HG03095 (cell line): ENCODE results near the gene RNF112.
"Not testable (repeated sequence)": the region's sequence is repeated elsewhere in the genome, so short reads cannot be mapped to it uniquely, and the experiment has no call there.

Experiments used
- ATAC-seq: cut with Tn5 transposase; IDR thresholded peaks from one replicate; pipeline ENCODE4 v1.9.1; 2021; ENCODE audit warnings: moderate library complexity; ENCODE audit not compliant: unreplicated experiment

Gene RNF112

DNA sequence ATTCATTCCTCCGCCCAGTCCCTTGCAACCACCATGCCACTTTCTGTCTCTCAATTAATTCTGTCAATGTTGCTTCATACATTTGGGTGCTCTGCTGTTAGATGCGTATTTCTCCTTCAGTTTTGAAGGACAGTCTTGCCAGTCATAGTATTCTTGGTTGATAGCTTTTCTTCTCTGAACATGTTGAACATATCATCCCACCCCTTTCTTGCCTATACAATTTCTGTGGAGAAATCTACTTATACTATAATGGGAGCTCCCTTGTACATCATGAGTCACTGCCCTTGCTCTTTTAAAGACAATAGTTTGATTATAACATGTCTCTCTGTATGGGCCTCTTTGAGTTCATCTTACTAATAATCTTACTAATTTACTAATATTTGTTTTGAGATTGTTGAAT is 34.1 kb downstream of the RNF112 start:
- no peak for ATAC-seq

DNA sequence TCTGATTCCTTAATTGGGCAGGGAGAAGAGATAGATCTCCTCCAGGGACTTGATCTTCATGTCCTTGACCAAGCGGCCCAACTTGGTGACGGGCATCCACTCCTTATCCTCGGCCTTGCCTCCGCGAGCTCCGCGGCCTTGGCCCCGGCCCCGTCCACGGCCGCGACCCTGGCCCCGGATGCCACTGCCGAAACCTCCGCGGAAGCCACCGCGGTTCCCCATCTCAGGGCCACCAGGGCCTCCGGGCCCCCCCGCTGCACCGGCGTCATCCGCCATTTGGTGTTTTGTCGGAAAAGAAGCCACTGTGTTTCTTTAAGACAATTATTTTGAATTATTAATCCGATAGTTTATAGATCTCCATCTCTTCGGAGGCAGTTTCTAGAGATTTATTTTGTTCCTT is 35.5 kb downstream of the RNF112 start:
- not testable (repeated sequence) for ATAC-seq

DNA sequence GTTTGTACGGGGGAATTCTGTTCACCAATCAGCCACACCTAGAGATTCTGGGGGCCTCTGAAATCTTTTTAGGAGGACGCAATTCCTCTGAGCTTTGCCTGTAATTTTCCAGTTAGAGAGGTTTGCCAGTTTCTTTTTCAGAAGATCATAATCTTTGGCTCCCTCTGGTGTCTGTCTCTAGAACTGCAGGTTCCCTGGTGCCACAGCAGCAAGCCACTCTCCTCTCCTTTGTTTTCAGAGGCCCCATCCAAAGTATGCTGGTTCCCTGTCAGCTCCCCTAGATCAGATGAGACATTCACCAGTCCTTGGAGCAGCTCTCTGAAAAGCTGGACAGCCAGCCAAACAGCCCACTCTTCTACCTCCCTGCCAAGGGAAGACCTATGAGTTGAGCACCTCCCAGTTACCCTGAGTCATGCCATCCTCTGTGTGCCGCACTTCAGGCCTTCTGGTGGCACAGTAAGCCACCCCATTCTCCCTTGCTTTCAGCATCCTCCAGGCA is 36.1 kb downstream of the RNF112 start:
- ATAC-seq, result no peak

DNA sequence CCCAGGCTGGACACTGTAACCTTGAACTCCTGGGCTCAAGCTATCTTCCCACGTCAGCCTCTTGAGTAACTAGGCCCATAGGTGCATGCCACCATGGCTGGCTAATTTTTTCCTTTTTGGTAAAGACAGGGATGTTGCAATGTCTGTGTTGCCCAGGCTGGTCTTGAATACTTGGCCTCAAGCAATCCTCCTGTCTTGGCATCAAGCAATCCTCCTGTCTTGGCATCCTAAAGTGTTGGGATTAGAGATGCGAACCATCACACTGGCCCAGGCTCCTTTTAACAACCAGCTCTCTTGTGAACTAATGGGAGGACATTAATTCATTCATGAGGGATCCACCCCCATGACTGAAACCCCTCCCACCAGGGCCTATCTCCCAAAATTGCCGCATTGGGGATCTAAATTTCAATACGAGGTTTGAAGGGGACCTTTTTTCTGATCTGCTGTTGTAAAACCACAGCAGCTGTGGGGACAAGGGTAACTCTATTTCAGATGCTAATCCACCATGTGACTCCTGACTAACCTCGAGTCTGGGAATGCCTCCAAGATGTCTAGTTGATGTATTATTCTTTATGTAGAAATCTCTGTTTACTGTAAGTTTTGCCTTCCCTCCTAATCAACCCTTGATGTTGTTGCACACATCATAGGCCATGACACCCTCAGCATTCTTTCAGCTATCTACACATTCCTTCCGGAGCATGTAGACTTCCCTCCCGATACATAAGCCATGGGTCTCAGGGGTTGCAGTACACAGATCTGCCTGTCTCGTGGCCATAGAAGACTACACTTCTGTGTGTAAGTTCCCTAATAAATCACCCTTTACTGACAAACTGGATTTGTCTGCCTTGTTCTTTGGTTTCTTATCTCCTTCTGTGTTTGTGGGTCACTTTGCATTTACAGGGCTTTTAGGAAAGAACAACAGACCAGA is 37.6 kb downstream of the RNF112 start:
- ATAC-seq, result no peak

DNA sequence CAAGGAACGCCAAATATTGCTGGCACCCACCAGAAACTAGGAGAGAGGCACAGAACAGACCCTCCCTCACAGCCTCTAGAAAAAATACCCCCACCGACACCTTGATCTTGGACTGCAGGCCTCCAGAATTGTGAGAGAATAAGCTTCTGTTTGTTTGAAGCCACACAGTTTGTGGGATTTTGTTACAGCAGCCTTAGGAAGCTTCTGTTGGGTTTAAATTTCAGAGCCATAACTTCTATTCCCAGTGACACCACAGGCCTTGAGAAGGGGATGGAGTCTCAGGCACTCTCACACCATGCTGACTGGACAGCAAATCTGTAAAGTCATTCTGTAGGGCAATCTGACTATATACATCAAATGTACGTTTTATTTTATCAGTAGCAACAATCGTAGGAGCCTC is 38.6 kb downstream of the RNF112 start:
- no peak for ATAC-seq

DNA sequence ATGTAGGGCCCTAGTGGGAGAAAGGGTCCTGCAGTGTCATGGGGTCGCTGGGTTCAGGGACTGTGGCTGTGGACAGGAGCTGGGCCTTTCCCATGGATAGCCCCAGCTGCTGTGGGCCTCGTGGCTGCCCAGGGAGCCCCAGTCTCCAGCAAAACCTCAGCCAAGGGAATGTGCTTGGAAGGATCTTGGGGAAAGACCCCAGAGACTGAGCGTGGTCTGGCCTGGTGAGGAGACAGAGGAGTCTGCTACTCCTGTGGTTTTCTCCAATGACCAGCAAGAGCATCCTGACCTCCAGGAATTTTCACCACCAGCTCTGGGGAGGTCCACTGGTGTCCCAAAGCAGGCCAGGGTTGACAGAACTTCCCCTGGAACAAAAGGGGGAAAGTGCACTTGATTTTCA is 42.3 kb downstream of the RNF112 start:
- no peak for ATAC-seq

DNA sequence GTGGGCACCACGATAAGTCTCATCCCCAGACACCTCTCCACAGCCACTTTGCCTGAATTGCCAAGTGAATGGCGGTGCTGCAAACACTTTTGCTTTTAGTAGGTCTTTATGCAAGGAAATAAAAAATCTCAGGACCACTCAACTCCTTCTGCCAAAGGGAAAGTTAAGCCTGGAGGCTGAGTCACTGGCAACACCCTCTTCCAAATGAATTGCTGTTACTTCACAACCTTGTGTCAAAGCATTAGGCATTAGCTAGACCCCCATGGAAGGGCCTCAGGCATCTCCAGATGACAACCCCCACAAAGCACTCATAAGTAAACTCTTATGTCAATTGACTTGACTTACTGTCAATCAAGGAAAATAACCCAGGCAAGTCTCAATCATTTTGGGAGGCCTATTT is 43.0 kb downstream of the RNF112 start:
- no peak for ATAC-seq

DNA sequence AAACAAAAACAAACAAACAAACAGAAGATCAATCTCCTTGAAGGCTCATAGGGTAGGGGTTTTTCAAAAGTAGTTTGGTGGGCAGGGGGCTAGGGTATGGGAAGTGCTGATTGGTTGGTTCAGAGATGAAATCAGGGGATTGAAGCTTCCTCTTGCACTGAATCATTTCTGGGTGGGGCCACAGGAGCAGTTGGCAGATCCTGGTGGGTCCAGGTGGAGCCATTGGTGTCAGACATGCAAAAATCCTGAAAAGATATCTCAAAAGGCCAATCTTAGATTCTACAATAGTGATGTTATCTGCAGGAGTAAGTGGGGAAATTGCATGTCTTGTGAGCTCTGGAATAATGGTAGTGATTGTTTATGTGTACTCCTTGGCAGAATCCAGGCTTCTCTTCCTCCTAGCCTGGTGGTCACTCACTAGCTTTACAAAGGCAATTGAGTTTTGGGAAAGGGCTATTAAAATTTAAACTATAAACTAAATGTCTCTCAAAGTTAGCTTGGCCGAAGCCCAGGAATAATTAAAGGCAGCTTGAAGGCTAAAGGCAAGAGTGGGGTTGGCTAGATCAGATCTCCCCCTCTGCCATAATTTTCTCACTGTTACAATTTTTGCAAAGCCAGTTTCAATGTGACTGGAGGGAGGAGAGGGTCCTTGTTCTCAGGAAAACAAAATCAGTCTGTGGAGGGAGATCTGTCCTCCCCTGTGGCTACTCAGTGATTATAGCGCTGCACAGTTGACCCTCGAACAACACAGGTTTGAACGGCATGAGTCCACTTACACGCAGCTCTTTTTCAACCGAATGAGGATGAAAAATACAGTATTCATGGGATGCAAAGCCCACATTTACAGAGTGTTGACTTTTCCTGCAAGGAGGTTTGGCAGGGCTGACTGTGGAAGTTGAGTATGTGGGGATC is 45.2 kb downstream of the RNF112 start:
- ATAC-seq, result no peak

DNA sequence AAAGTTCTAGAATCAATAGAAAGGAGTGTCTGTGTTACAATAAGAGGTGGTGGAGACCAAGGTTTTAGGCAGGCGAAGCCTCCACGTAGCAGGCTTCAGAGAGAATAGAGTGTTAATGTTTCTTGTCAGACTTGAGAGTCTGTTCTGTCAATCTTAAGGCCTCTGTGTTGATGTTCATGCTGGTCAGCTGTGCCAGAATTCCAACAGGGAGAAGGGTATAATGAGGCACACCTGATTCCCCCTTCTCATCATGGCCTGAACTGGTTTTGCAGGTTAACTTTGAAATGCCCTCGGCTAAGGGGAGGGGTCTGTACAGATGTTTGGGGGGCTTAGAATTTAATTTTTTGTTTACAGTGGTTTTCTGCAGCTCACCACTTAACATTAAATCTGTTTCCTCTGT is 46.0 kb downstream of the RNF112 start:
- ATAC-seq, result no peak

DNA sequence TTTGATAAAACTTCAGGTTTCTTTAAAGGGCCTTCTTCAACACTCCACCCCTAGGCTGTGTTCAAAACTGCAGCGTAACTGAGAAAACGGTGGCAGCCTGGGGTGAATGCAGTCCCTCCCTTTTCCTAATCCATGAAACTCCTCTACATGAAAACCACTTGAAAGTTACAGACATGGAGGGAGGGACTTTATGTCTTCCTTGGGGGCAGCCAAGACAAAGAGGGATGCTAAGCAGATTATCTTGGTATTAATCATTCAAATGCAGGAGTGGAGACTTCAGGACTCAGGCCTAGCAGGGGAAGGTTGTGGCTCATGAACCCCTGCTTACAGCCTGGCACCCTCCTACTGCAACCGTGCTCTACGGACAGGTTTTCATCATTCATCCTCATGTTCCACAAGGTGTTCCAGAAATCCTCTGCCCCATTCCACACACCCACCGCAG is 46.8 kb downstream of the RNF112 start:
- ATAC-seq, result no peak

DNA sequence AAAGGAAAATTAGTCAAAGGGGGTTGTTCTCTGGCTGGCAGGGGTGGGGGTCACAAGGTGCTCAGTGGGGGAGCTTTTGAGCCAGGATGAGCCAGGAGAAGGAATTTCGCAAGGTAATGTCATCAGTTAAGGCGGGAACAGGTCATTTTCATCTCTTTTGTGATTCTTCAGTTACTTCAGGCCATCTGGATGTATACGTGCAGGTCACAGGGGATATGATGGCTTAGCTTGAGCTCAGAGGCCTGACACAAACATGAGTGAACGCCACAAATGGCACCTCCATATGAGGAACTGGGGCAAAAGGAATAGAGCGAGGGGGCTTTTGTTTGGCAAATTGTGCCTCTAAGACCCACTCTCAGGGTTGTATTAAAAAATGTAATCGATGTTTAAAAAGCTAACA is 47.4 kb downstream of the RNF112 start:
- not testable (repeated sequence) for ATAC-seq

DNA sequence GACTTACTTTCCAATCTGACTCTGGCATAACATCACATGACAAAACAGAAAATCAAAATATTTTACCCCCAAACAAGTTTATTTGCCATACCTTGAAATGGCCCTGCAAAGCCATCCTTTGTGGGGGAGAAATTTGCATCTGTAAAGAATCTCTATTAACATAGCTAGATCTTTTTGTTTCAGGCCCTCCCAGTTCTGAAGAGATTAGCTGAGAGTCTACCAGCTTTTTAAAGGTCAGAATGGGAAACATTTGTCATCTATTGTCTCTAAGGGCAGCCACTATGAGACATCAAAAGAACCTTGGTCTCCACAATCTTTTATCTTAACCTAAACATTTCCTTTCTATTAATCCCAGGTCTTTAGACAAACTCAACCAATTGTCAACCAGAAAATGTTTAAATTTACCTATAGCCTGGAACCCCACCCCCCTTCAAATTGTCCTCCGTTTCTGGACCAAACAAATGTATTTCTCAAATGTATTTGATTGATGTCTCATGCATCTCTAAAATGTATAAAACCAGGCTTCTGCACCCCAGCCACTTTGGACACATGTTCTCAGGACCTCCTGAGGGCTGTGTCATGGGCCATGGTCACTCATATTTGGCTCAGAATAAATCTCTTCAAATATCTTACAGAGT is 48.1 kb downstream of the RNF112 start:
- not testable (repeated sequence) for ATAC-seq

DNA sequence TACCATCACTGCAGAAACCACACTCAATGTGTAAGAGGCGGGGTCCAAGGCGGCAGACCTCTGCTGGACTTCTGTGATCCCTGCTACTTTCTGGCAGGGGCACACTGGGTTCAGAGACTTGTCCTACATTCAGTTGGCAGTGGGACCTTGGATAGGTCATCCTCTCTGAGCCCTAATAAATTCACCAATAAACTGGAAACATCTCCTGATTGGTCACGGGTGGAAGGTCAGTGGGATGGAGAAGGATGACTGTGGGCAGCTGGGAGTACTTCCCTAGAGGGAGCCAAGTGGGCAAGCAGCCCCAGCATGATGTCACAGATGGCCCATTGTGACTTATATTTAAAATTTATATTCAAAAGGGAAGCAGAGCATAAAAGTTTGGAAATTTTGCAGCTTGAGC is 49.7 kb downstream of the RNF112 start:
- no peak for ATAC-seq

DNA sequence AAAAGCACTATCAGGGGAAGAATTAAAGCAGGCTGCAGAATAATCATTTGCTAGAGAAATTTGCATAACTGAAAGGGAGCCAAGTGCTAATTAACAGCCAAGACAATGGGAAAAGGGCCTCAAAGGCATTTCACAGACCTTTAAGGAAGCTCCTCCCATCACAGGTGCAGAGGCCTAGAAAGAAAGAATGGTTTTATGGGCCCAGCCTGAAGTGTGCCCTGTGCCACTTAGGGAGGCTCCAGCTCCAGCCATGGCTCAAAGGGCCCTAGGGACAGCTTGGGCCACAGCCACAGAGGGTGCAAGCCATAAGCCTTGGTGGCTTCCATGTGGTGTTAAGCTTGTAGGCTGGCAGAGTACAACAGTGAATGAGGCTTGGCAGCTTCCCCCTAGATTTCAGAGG is 50.1 kb downstream of the RNF112 start:
- no peak for ATAC-seq

DNA sequence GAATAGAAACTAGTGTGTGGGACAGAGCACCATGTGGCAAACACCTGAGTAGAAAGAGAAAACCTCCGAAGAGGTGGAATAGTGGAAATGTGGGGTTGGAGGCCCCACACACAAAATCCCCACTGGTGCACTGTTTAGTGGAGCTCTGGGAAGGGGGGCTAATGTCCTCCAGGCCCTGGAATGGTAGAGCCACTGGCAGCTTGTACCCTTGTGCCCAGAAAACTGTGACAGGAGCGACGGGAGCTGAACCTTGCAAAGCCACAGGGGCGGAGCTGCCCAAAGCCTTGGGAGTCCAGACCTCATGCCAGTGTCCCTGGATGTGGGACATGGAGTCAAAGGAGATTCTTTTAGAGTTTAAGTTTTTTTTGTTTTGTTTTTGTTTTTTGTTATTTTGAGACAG is 50.6 kb downstream of the RNF112 start:
- ATAC-seq, result no peak

DNA sequence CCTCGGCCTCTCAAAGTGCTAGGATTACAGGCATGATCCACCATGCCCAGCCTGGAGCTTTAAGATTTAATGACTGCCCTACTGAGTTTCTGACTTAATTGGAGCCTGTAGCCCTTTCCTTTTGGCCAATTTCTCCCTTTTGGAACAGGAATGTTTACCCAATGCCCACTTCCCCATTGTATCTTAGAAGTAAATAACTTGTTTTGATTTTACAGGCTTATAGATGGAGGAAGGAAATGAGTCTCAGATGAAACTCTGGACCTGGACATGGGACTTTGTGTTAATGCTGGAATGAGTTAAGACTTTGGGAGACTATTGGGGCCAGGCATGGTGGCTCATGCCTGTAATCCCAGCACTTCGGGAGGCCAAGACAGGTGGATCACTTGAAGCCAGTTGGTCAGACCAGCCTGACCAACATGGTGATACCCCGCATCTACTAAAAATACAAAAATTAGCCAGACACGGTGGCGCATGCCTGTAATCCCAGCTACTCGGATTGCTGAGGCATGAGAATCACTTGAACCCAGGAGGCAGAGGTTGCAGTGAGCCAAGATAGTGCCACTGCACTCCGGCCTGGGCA is 51.5 kb downstream of the RNF112 start:
- not testable (repeated sequence) for ATAC-seq

DNA sequence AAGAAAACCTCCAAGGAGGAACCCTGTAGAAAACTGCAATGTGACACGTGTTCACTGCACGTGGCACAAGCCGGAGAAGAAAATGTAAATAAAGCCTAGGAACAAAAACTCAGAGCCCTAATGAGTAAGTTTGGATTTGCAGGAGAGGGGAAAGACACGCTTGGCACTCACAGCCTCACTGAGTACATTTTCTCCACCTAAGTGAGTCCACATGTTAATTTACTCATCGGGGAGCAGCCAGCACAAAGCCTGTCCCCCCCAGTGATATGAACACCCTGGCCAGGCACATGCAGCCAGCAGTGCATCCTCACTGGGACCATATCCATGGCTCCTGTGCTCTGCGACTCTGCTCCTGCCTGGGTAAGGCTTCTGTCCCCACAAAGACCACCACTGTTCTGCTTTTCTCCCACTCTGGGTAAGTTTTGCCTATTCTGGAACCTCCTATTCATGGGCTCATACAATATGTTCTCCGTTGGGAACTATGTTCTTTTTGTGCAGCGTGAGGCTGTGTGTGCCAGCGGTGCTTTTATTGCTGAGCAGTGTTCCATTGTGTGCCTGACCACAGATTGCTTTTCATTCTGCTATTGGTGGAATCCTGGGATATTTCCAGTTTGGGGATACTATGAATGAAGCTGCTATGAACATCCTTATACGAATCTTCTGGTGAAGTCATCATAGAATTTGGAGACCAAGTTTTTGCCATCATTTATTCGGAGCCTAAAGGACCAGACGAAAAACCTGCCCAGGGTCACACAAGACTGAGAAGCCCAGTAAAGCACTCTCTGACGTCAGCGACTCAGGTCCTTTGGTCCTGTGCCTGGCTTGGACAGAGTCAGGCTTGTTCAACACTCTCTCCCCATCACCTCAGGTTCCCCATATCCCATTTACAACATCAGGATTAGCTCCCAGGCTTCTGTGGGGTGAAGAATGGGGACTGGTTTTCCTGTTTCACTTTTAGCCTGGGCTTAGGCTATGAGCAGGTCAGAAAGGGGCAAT is 53.3 kb downstream of the RNF112 start:
- no peak for ATAC-seq
